Cardiac muscle cell (in vitro differentiated cells and primary cell): Measurements from ENCODE around the gene TRIM33. TPM values are rescaled to one million over a fixed set of nuclear protein-coding genes. Genes with fewer than 3 reads are reported as not detected.
A peak's percentile ranks its signal among the peaks of the same experiment; 100 is the strongest.
"Not testable (repeated sequence)": the region's sequence is repeated elsewhere in the genome, so short reads cannot be mapped to it uniquely, and the experiment has no call there.

Experiments used
- DNase-seq, 2 donors: peaks; one replicate each; pipeline versions ENCODE4 v3.0.0 to v3.0.0-alpha.2; 2010 to 2017; ENCODE audit warnings: low read depth in 1 of 2, low spot score in 1 of 2
- H3K27ac ChIP-seq: fragments of 200-600 bp; sonication (generic); 2 replicates; pipeline ENCODE4 v1.5.1; 2016
- H3K27me3 ChIP-seq: fragments of 200-600 bp; sonication (generic); 2 replicates; pipeline ENCODE4 v1.6.0; 2016; ENCODE audit warnings: control low read depth
- H3K36me3 ChIP-seq: fragments of 200-600 bp; sonication (generic); 2 replicates; pipeline ENCODE4 v1.5.1; 2016; ENCODE audit warnings: control low read depth
- H3K4me1 ChIP-seq: fragments of 200-600 bp; sonication (generic); 2 replicates; pipeline ENCODE4 v1.8.1; 2017; ENCODE audit warnings: low read depth, mild to moderate bottlenecking, mixed run types
- H3K4me3 ChIP-seq: fragments of 200-600 bp; sonication (generic); 2 replicates; pipeline ENCODE4 v1.5.1; 2016; ENCODE audit warnings: mild to moderate bottlenecking
- H3K9me3 ChIP-seq: fragments of 200-600 bp; sonication (generic); 2 replicates; pipeline ENCODE4 v1.5.1; 2017; ENCODE audit warnings: low read depth, mild to moderate bottlenecking, control low read depth
- polyA plus RNA-seq: library from polyadenylated mRNA; unstranded; fragments of >200 nt; fragmentation: Nextera tagmentation; extraction: Ambion mirVana; gene quantifications from 2 replicates; pipeline ENCODE4 v1.2.1, GENCODE V29; 2016
- total RNA-seq: library from RNA; depleted of rRNA; stranded (reverse); fragments of >200 nt; gene quantifications from 2 replicates; pipeline ENCODE4 v1.2.3, GENCODE V29; 2016
- TF ChIP-seq, protein P1 (sequence below): IDR thresholded peaks from 2 replicates; pipeline ENCODE4 v1.5.1; 2012; ENCODE audit warnings: low read depth, mild to moderate bottlenecking, low read length

TRIM33 gene
- total and polyA plus RNA-seq, 2 experiments from 2014 or later: 32.2 to 40.8 TPM

DNA sequence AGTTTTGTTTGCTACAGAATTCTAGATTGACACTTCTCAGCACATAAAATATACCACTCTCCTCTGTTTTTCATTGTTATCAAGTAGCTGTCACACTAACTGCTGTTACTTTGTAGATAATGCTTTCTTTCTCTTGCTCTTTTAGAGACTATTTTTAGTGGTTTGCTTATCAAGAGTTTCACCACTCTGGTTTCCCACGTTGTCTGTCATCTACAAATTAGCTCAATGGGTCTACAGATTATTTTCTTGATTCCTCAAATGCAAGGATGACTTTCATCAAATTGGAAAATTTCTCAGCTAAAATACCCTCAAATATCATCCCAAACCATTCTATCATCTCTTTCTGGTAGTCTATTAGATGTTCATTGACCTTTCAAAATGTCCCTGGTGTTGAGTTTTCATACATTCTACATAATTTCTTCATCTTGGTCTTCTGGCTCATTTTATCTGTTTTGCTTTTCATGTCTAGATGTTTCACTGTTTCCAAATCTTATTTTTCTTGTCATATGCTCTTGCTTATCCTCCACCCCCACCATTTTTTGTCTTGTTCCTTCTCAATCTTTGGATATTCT is 122.5 kb downstream of the TRIM33 start:
- no peaks in the 10 kb centered on the region for H3K27me3 ChIP-seq
- H3K36me3 ChIP-seq: no peaks in the 10 kb centered on the region
- peaks cover 29% of the 10 kb centered on the region for H3K4me1 ChIP-seq
- DNase-seq: peak in 1 of 2 donors; percentile 29
- TF ChIP-seq, protein P1, sequence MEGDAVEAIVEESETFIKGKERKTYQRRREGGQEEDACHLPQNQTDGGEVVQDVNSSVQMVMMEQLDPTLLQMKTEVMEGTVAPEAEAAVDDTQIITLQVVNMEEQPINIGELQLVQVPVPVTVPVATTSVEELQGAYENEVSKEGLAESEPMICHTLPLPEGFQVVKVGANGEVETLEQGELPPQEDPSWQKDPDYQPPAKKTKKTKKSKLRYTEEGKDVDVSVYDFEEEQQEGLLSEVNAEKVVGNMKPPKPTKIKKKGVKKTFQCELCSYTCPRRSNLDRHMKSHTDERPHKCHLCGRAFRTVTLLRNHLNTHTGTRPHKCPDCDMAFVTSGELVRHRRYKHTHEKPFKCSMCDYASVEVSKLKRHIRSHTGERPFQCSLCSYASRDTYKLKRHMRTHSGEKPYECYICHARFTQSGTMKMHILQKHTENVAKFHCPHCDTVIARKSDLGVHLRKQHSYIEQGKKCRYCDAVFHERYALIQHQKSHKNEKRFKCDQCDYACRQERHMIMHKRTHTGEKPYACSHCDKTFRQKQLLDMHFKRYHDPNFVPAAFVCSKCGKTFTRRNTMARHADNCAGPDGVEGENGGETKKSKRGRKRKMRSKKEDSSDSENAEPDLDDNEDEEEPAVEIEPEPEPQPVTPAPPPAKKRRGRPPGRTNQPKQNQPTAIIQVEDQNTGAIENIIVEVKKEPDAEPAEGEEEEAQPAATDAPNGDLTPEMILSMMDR: no peak
- no peaks in the 10 kb centered on the region for H3K9me3 ChIP-seq
- no peak overlapping the region for H3K4me3 ChIP-seq
- peak overlapping the region; percentile 50 for H3K27ac ChIP-seq

DNA sequence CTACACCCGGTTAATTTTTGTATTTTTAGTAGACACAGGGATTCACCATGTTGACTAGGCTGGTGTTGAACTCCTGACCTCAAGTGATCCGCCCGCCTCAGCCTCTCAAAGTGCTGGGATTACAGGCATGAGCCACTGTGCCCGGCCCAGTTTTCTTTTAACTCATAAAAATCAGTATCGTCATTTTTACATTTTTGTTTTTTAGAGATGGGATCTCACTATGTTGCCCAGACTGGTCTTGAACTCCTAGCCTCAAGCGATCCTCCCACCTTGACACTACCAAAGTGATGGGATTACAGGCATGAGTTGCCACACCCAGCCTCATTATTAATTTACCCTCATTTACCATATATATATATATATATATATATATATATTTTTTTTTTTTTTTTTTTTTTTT is 123.4 kb downstream of the TRIM33 start:
- DNase-seq: not testable (repeated sequence)

DNA sequence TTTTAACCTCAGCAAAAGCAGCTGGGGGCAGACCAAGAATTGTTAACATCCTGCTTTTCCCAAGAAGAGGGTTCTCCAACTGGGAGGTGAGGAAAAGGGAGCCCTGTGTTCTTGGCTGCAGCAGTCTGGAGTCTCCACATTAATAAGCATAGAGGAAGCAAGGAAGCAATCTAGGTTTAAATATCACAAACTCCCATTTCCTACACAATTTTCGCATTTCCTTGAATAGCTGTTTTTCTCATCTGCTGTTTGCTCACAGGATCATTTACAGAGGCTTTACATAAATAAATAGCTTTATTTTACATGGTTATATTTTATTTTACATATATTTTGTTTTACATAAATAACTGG is 124.0 kb downstream of the TRIM33 start:
- DNase-seq: no peak
- TF ChIP-seq, protein P1: no peak
- H3K4me1 ChIP-seq: peaks cover 29% of the 10 kb centered on the region
- H3K27me3 ChIP-seq: no peaks in the 10 kb centered on the region
- no peak overlapping the region for H3K4me3 ChIP-seq
- H3K27ac ChIP-seq: peak overlapping the region; percentile 81
- H3K9me3 ChIP-seq: no peaks in the 10 kb centered on the region
- H3K36me3 ChIP-seq: no peaks in the 10 kb centered on the region

More for the DNA sequence above, 123.4 kb downstream of the TRIM33 start:
- not testable (repeated sequence) for H3K4me3 ChIP-seq, H3K27me3 ChIP-seq, H3K36me3 ChIP-seq, H3K9me3 ChIP-seq
- H3K27ac ChIP-seq: peak overlapping the region; percentile 81
- peaks cover 29% of the 10 kb centered on the region for H3K4me1 ChIP-seq

DNA sequence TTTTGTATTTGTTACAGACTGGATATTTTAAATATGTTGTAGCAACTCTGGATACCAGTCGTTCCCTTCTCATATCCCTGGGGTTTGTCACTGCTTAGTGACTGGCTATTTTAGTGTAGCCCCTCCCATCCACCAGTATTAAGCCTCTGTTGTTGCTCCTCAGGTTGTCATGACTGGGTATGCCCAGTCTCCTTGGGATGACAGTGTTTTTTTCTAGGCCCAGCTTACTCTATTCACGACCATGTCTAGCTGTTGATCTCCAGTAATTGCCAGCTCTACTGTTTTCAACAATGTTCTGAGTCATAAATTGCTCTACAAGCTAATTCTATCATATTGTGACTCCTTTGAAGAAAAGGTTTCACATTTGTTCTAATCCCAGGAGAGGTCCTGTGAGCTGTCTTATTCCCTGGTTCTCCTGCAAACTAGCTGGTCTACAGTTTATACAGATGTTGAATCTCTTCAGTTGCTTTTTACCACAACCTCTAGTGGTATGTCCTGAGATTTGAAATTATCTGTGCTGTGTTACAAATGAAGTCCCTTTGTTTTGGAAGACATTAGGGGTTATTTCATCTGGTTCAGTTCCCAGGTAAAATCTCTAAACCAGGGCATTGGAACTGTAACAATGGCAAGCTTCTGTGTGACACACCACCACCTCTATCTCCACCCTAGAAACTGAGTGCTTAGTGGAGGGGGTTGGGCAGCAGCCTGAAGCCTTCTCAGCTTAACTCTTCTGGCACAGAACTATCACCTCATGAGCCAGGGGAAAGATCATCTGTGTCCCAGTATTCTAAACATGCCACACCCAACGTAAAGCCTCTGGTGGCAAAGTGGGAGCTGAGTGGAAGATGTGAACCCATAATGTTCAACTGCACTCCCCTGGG is 124.6 kb downstream of the TRIM33 start:
- DNase-seq: no peak
- TF ChIP-seq, protein P1: no peak
- Histone ChIP-seq H3K4me3 (no peak overlapping the region), H3K4me1 (peaks cover 29% of the 10 kb centered on the region), H3K27me3 (no peaks in the 10 kb centered on the region), H3K27ac (peak overlapping the region; percentile 81), H3K36me3 (no peaks in the 10 kb centered on the region), H3K9me3 (no peaks in the 10 kb centered on the region)

DNA sequence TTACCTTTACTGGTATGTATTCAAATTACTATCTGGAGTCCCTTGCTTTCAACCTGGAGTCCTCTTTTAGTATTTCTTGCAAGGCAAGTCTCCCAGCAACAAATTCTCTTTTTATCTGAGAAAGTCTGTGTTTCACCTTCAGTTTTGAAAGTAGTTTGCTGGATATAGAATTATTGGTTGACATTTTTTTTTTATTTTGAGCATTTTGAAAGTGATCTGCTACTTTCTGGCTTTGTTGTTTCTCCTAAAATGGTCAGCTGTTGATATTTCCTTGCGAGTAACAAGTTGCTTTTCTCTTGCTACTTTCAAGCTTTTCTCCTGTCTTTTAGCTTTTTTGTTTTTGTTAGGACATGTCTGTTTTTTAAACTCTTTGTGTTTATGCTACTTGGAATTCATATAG is 126.1 kb downstream of the TRIM33 start:
- no peak overlapping the region for H3K4me3 ChIP-seq
- H3K27me3 ChIP-seq: no peaks in the 10 kb centered on the region
- TF ChIP-seq, protein P1: no peak
- no peak for DNase-seq
- no peaks in the 10 kb centered on the region for H3K9me3 ChIP-seq
- H3K27ac ChIP-seq: no peak overlapping the region
- no peaks in the 10 kb centered on the region for H3K36me3 ChIP-seq
- H3K4me1 ChIP-seq: peaks cover 39% of the 10 kb centered on the region

DNA sequence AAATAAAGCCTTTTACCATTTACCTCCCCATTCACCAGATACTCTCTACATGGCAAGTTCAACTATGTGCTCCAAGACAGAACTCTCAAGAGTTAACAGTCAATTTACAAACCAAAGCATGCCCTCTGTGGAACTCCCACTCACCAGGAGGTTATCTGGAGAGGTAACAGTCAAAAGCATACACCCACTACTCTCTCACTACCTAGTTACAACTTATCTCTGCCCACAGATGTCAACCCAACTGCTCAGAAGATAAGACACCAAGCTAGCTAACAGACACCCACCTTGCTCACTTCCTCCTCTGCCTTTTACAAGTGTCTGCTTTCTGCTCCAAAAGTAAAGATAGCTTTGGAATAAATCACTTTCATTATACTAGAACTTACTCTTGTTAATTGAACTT is 131.0 kb downstream of the TRIM33 start:
- no peaks in the 10 kb centered on the region for H3K9me3 ChIP-seq
- no peak for DNase-seq
- TF ChIP-seq, protein P1: no peak

More for the DNA sequence above, 131.0 kb downstream of the TRIM33 start:
- no peak overlapping the region for H3K4me3 ChIP-seq
- H3K4me1 ChIP-seq: peaks cover 10% of the 10 kb centered on the region
- H3K27ac ChIP-seq: peak overlapping the region; percentile 75
- H3K27me3 ChIP-seq: no peaks in the 10 kb centered on the region
- no peaks in the 10 kb centered on the region for H3K36me3 ChIP-seq
